Hematopoietic multipotent progenitor cell treated with erythropoietin and hydrocortisone succinate and interleukin-3 and kit ligand, for 6 days (in vitro differentiated cells): ENCODE data around the gene TMEM121.
"Not testable (repeated sequence)": the region's sequence is repeated elsewhere in the genome, so short reads cannot be mapped to it uniquely, and the experiment has no call there.

Experiments
- DNase-seq: peaks from one replicate; pipeline ENCODE4 v3.0.0-alpha.2; 2015

The TMEM121 gene

DNA sequence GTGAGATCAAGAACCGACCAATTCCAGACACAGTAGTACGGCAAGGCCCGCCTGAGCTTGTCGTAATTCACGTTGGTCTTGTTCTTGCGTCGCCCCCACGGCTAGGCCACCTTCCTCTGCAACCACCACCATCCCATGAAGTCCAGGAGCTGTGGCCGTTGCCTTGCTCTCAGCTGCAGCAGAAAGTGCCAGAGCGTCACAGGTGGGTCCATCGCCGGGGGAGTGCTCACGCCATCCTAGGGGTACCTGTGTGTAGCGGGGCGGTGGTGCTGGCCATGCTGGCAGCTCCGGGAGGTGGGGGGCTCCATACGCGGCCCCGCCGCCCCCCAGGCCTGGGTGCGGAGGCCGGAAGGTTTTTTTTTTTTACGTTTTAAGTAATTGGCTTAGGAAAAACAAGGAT, 23.1 kb downstream of the TMEM121 start:
- DNase-seq: no peak

DNA sequence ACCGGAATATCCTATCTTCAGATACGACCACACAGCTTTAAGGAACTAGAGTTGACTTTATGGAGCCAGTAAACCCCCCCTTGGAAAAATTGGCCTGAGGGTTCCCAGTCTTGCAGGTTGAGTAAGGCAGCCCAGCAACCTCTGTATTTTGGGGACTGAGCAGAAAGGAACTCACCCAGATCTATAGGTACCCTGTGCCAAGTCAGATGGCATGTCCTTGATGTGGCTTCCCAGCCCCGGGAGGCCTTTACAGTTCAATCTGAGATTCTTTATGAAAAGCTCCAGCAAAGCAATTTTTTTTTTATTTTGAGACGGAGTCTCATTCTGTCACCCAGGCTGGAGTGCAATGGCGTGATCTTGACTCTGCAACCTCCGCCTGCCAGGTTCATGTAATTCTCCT, 27.6 kb downstream of the TMEM121 start:
- no peak for DNase-seq

GRCh38 chr14:105554523-105554922, 28.1 kb downstream of the TMEM121 start:
- DNase-seq: no peak

DNA sequence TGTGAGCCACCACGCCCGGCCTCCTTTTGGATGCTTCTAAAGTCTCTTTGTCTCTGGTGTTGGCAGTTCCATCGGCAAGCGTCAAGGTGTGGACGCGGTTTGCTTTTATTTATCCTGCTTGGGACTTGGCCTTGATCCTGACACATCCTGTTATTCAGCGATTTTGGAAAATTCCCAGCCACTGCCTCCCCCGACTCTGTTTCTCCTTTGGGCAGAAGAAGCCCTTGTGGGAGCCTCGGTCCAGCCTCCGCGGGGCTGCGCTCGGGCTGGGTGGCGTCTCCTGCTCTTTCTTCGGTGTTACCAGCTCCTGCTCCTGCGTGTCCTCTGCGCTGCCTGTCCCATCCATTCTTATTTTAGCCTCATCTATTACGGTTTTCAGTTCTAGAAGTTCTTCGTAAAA, 31.3 kb downstream of the TMEM121 start:
- DNase-seq: not testable (repeated sequence)

DNA sequence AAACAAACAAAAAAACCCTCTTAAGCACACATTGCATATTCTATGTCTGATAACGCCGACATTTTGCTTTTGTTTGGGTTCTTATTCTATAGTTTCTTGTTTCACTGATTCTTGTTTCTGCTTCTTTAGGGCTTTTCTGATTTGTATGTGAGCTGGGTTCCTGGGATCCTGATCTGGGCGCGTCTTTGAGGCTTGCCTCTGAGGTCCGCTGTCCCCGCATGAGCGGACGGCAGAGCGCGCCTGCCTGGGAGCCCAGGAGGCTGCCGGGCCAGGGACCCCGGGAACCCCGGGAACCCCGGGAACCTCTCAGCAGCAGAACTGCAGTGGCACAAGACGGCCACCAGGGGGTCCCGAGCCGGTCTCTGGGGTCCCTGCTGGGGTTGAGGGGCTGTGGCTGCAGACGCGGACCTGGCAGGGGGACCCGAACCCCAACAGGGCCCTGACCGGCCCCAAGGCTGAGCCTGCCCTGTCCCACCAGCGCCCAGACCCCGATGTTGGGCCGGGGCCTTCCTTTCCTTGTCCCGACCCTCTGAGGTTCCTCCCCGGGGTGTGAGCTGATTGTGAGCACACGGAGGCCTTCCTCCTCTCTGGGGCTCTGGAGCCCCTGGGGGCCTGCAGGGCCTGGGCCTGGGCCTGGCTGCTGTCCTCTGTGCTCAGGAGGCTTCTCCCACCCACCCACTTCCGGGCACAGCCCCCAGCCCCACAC, 32.2 kb downstream of the TMEM121 start:
- DNase-seq: not testable (repeated sequence)

- DNase-seq: not testable (repeated sequence)
Measured at GRCh38 chr14:105559384-105560047, 33.1 kb downstream of the TMEM121 start.

GRCh38 chr14:105560048-105560669, 33.8 kb downstream of the TMEM121 start:
- not testable (repeated sequence) for DNase-seq

DNA sequence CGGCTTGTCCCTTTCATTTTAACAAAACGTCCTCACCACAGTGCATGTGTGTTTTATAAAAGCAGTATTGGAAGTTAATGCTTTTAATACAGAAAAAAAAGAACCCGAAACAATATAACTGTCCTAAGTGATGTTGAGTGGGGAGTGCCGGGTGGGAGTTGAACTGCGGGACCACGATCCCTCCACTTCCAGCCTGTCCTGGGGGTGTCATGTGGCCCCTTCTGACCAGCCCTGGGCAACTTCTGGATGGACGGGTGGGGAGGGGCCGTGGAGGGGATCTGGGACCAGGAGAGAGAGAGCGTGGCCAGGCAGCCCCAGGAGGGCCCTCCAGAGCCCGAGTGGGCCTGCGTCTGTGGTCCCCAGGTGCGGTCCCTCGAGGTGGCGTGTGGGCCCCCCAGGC, 35.0 kb downstream of the TMEM121 start:
- DNase-seq: not testable (repeated sequence)

DNA sequence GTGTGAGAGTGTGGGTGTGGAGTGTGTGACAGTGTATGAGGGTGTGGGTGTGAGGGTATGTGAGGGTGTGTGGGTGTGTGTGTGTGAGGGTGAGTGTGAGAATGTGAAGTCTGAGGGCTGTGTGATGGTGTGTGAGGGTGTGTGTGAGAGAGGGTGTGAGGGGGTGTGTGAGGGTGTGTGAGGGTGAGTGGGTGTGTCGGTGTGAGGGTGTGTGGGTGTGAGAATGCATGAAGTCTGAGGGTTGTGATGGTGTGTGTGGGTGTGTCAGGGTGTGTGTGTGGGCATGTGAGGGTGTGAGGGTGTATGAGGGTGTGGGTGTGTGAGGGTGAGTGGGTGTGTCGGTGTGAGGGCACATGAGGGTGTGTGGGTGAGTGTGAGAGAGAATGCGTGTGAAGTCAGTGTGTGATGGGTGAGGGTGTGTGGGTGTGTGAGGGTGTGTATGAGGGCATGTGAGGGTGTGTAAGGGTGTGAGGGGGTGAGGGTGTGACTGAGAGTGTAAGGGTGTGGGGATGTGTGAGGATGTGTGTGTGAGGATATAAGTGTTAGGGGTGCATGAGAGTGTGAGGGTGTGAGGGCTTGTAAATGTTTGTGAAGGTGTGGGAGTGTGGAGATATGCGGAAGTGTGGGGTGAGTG, 36.4 kb downstream of the TMEM121 start:
- no peak for DNase-seq

DNA sequence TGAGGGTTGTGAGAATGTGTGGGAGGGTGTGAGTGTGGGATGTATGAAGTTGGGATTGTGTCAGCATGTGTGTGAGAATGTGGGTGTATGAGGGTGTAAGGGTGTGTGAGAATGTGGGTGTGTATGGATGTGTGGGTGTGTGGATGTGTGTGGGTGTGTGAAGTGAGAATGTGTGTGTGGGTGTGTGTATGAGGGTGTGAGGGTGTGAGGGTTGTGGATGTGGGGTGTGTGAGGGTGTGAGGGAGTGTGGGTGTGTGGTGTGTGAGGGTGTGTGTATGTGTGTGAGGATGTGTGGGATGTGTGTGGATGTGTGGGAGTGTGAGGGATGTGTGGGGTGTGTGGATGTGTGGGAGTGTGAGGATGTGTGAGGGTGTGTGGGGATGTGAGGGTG, 37.0 kb downstream of the TMEM121 start:
- DNase-seq: no peak

- DNase-seq: not testable (repeated sequence)
Measured at GRCh38 chr14:105564536-105564935, 38.2 kb downstream of the TMEM121 start.

- DNase-seq: not testable (repeated sequence)
Measured at GRCh38 chr14:105565185-105565919, 39.0 kb downstream of the TMEM121 start.

GRCh38 chr14:105566248-105567163, 40.1 kb downstream of the TMEM121 start:
- not testable (repeated sequence) for DNase-seq

GRCh38 chr14:105567164-105568103, 41.1 kb downstream of the TMEM121 start:
- DNase-seq: not testable (repeated sequence)

- DNase-seq: not testable (repeated sequence)
Measured at GRCh38 chr14:105568140-105568843, 41.9 kb downstream of the TMEM121 start.

DNA sequence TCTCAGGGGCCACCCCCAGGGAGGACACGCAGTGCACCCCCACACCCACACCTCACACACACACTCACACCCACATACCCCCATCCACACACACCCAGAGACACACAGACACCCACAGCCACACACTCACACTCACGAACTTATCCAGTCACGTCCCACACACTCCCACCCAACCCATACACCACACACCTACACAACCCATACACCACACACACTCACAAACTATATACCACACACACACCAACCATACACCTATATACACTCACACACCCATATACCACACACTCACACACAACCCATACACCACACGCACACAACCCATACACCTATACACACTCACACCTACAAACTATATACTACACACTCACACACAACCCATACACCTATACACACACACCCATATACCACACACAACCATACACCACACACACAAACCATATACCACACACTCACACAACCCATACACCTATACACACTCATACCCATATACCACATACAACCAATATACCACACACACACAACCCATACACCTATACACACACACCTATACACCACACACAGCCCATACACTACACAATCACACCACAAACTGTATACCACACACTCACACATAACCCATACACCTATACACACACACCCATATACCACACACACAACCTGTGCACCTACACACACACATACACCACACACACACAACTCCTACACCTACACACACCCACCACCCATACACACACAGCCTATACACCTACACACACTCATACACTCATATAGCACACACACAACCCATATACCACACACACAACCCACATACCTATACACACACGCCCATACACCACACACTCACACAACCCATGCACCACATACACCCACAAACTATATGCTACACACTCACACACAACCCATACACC, 42.7 kb downstream of the TMEM121 start:
- DNase-seq: no peak

- no peak for DNase-seq
Measured at GRCh38 chr14:105570482-105570881, 44.1 kb downstream of the TMEM121 start.

GRCh38 chr14:105571181-105571951, 45.0 kb downstream of the TMEM121 start:
- not testable (repeated sequence) for DNase-seq
